ENCODE data around the gene PLA2G12B. TPM values are rescaled to one million over a fixed set of nuclear protein-coding genes. Genes with fewer than 3 reads are reported as not detected.

Gene PLA2G12B
- total and polyA plus RNA-seq, 2 of the 8 experiments (the other 6 are each of a cell fraction or from before 2014, with no cell fraction given): not detected

DNA sequence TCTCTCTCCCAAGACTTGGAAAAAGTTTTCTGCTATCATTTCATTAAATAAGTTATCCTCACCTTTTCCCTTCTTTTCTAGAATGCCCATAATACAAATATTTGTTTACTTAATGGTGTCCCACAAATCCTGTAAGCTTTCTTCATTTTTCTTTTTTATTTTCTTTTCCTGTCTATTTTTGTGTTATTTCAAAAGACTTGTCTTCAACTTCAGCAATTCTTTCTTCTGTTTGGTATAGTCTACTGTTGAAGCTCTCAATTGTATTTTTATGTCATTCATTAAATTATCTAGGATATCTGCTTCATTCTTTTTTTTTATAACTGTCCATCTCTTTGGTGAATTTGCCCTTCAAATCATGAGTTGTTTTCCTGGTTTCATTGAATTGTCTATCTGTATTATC is 25.1 kb upstream of the PLA2G12B start:
- Histone ChIP-seq H3K18ac (ENCODE audit: extremely low read depth, low read length) (no peak overlapping the region), H4K8ac (ENCODE audit: extremely low read depth, insufficient read depth, low read length) (no peak overlapping the region), H3K79me2 (ENCODE audit: control insufficient read depth in 1 of 2, insufficient read depth in 2 of 2, low read length in 2 of 2) (no peaks in the 10 kb centered on the region), H3K56ac (replicated peaks; ENCODE audit: insufficient read length, low read depth, low read length) (no peak overlapping the region), H3K9me3 (ENCODE audit: insufficient read depth in 2 of 2, low read depth in 1 of 2, low read length in 1 of 2) (peaks cover 0 to 19% of the 10 kb centered on the region in 2 experiments; a peak in 1 of 4 replicates), H4K20me1 (replicated peaks in 1 of 2; ENCODE audit: control insufficient read depth in 1 of 2, insufficient read depth in 2 of 2, low read length in 2 of 2) (no peaks in the 10 kb centered on the region), H3K23me2 (ENCODE audit: low read depth, low read length) (peaks cover 3% of the 10 kb centered on the region; the same call in 1 of the 2 replicates), H2BK15ac (ENCODE audit: low read length) (no peak overlapping the region), H2BK5ac (ENCODE audit: low read depth, low read length) (no peak overlapping the region), H3K27me3 (replicated peaks in 1 of 4; ENCODE audit: control insufficient read depth in 3 of 4, extremely low read depth in 1 of 4, insufficient read depth in 3 of 4, low read length in 3 of 4) (no peaks in the 10 kb centered on the region), H3K4me3 (ENCODE audit: extremely low read depth in 1 of 4, insufficient read depth in 2 of 4, low read depth in 3 of 4, low read length in 4 of 4) (no peak overlapping the region), H2BK120ac (replicated peaks; ENCODE audit: low read depth, low read length) (no peak overlapping the region), H3K27ac (ENCODE audit: low read depth, low read length) (no peak overlapping the region), H2BK12ac (ENCODE audit: low read depth, low read length) (no peak overlapping the region), H3K79me1 (ENCODE audit: low read depth, low read length) (no peaks in the 10 kb centered on the region), H4K5ac (ENCODE audit: insufficient read length, low read depth, low read length) (no peak overlapping the region), H3K4ac (replicated peaks; ENCODE audit: insufficient read length, low read depth, low read length) (no peak overlapping the region), H3K4me2 (ENCODE audit: insufficient read depth in 1 of 2, low read depth in 2 of 2, low read length in 2 of 2) (no peak overlapping the region), H4K91ac (replicated peaks; ENCODE audit: insufficient read length, low read length) (no peak overlapping the region), H3K14ac (ENCODE audit: insufficient read length) (no peak overlapping the region), H3K36me3 (ENCODE audit: control insufficient read depth in 2 of 4, insufficient read depth in 4 of 4, low read length in 3 of 4) (peaks cover 0 to 2% (median under 1%) of the 10 kb centered on the region in 4 experiments; a peak in 1 of 8 replicates), H2BK20ac (ENCODE audit: low read length) (no peak overlapping the region), H2AK5ac (ENCODE audit: low read depth, low read length) (no peak overlapping the region), H3K4me1 (replicated peaks in 1 of 4; ENCODE audit: control insufficient read depth in 3 of 4, insufficient read depth in 4 of 4, low read length in 3 of 4) (no peaks in the 10 kb centered on the region), H2AFZ (ENCODE audit: low read length) (no peak overlapping the region), H3K9ac (replicated peaks in 1 of 4; ENCODE audit: extremely low read depth in 1 of 4, low read depth in 3 of 4, low read length in 3 of 4) (no peak overlapping the region), H3K23ac (ENCODE audit: insufficient read length) (no peak overlapping the region)
- TF ChIP-seq ZNF274 (IDR thresholded peaks at IDR 0.05; ENCODE audit: borderline replicate concordance, extremely low read depth, low read length): no peak
- TF ChIP-seq, protein P1, sequence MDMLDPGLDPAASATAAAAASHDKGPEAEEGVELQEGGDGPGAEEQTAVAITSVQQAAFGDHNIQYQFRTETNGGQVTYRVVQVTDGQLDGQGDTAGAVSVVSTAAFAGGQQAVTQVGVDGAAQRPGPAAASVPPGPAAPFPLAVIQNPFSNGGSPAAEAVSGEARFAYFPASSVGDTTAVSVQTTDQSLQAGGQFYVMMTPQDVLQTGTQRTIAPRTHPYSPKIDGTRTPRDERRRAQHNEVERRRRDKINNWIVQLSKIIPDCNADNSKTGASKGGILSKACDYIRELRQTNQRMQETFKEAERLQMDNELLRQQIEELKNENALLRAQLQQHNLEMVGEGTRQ (IDR thresholded peaks at IDR 0.05; ENCODE audit: low read length): no peak
- TF ChIP-seq TAF7 (optimal IDR thresholded peaks at IDR 0.05; ENCODE audit: borderline replicate concordance, low read depth, low read length): no peak
- TF ChIP-seq GTF2F1 (IDR thresholded peaks at IDR 0.05; ENCODE audit: borderline replicate concordance, low read depth, low read length): no peak
- TF ChIP-seq RXRA (IDR thresholded peaks at IDR 0.05; ENCODE audit: insufficient read depth, low read depth, low read length): no peak
- no peak for TF ChIP-seq HDAC6 (IDR thresholded peaks at IDR 0.05; ENCODE audit: low read depth, low read length)
- TF ChIP-seq ASH2L (IDR thresholded peaks at IDR 0.05; ENCODE audit: low read length): no peak
- no peak for TF ChIP-seq YY1 (IDR thresholded peaks at IDR 0.05; ENCODE audit: low read depth, low read length)
- no peak for TF ChIP-seq TBP (IDR thresholded peaks at IDR 0.05; ENCODE audit: low read depth, low read length)
- no peak for TF ChIP-seq EP300 (IDR thresholded peaks at IDR 0.05; ENCODE audit: borderline replicate concordance in 1 of 2, low read depth in 2 of 2, low read length in 2 of 2)
- TF ChIP-seq, protein P2, sequence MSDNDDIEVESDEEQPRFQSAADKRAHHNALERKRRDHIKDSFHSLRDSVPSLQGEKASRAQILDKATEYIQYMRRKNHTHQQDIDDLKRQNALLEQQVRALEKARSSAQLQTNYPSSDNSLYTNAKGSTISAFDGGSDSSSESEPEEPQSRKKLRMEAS (IDR thresholded peaks at IDR 0.05): no peak
- no peak for TF ChIP-seq PHF8 (conservative IDR thresholded peaks at IDR 0.05; ENCODE audit: low read depth, low read length)
- ChIA-PET POLR2A (ENCODE audit: partially characterized antibody) (no interaction called here), CTCF (ENCODE audit: partially characterized antibody) (no interaction called here)
- no peak for FAIRE-seq
- no peak for DNase-seq (ENCODE audit: low read depth in 1 of 2, low spot score in 2 of 2)

Data from H1 (cell line).